ENCODE measurements around the gene FBN1. TPM values are rescaled to one million over a fixed set of nuclear protein-coding genes. Genes with fewer than 3 reads are reported as not detected.

The FBN1 gene
- total RNA-seq, 4 donors from 2014 or later, result 3.9 to 87.0 (median 23.4) TPM

DNA sequence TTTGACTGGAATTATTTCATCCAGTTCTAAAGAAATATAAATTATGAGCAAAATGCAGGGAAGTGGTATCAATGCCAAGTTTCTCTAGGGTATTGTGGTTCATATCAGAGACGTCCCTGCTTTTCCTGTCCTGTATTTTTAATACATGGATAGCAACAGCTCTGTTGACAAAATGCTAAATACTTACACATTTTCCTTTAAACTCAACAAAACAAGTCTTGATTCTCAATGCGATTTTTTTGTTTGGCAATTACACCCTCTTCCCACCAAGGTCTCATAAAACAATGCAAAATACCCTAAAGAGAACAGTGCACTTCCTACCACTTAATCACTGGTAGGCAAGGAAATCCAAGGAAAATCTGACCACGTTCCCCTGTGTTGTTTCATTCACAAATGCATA is 194.3 kb downstream of the FBN1 start:
- H3K4me3 ChIP-seq, result no peak overlapping the region
- no peaks in the 10 kb centered on the region for H3K27me3 ChIP-seq
- peaks cover 0 to 70% (median 0%) of the 10 kb centered on the region in 3 donors for H3K36me3 ChIP-seq
- intact Hi-C loops (cut with DNase I), result no loop called here
- 32 to 62% methylated on average over 3 of the region's 3 CpGs for WGBS, 2 donors
- TF ChIP-seq POLR2A (IDR thresholded peaks at IDR 0.05), result no peak
- TF ChIP-seq, protein P1, sequence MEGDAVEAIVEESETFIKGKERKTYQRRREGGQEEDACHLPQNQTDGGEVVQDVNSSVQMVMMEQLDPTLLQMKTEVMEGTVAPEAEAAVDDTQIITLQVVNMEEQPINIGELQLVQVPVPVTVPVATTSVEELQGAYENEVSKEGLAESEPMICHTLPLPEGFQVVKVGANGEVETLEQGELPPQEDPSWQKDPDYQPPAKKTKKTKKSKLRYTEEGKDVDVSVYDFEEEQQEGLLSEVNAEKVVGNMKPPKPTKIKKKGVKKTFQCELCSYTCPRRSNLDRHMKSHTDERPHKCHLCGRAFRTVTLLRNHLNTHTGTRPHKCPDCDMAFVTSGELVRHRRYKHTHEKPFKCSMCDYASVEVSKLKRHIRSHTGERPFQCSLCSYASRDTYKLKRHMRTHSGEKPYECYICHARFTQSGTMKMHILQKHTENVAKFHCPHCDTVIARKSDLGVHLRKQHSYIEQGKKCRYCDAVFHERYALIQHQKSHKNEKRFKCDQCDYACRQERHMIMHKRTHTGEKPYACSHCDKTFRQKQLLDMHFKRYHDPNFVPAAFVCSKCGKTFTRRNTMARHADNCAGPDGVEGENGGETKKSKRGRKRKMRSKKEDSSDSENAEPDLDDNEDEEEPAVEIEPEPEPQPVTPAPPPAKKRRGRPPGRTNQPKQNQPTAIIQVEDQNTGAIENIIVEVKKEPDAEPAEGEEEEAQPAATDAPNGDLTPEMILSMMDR (IDR thresholded peaks at IDR 0.05), result no peak
- H3K27ac ChIP-seq, result peak overlapping the region in 1 of 4 donors; percentile 5
- no peaks in the 10 kb centered on the region for H3K9me3 ChIP-seq
- H3K4me1 ChIP-seq, result peaks cover 0 to 8% (median 0%) of the 10 kb centered on the region in 3 donors
- DNase-seq, result no peak

DNA sequence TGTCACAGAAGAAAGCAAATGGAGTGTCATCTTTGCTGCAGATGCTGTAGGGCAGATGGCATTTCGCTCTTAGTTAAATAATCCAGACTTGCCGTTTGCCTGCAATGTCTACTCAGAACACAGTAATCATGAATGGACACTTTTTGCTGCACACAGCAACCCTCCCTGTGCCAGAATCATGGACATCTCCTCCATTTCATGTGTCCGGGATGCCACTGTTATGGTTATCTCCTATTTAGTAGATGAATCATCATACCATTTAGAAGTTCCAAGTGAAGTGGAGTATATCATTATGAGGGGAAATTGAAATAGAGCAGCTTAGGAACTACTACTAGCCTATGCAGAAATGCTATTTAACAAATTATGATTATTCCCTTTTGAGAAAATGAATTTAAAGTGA is 195.8 kb downstream of the FBN1 start:
- no peaks in the 10 kb centered on the region for H3K9me3 ChIP-seq
- DNase-seq, result no peak
- peaks cover 0 to 57% (median 0%) of the 10 kb centered on the region in 3 donors for H3K36me3 ChIP-seq
- intact Hi-C loops (cut with DNase I), result no loop called here
- WGBS, 2 donors, result 77 to 93% methylated on average over 3 of the region's 3 CpGs
- H3K27ac ChIP-seq, result no peak overlapping the region
- H3K4me1 ChIP-seq, result peaks cover 0 to 8% (median 0%) of the 10 kb centered on the region in 3 donors
- H3K27me3 ChIP-seq, result no peaks in the 10 kb centered on the region
- TF ChIP-seq, protein P1 (IDR thresholded peaks at IDR 0.05), result no peak
- no peak for TF ChIP-seq POLR2A (IDR thresholded peaks at IDR 0.05)
- no peak overlapping the region for H3K4me3 ChIP-seq

DNA sequence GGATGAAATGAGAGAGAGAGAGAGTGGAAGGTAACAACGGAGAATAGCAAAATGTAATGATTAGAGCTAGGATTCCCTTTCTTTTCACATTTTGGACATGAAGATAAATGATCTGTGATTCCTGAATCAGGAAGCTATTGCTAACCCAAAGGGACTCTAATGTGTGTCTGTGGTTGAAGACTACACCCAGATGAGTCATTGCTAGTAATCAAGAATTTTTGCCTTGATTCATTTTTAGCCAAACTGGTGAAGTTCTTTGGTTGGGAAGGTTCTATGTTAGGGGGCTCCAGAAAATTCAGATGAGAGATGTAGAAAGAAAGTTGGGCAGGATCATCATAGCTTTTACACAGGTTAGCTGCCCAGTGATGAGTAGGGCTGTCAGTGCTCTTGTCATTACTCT is 197.9 kb downstream of the FBN1 start:
- intact Hi-C loops (cut with DNase I), result no loop called here
- WGBS, 2 donors, result 20 to 69% methylated on average over 1 of the region's 1 CpG
- Histone ChIP-seq H3K27ac (no peak overlapping the region), H3K4me3 (no peak overlapping the region), H3K9me3 (no peaks in the 10 kb centered on the region), H3K36me3 (peaks cover 0 to 71% (median 0%) of the 10 kb centered on the region in 3 donors), H3K27me3 (no peaks in the 10 kb centered on the region), H3K4me1 (peaks cover 0 to 8% (median 0%) of the 10 kb centered on the region in 3 donors)
- no peak for DNase-seq
- TF ChIP-seq POLR2A (IDR thresholded peaks at IDR 0.05), result no peak
- TF ChIP-seq, protein P1 (IDR thresholded peaks at IDR 0.05), result no peak

DNA sequence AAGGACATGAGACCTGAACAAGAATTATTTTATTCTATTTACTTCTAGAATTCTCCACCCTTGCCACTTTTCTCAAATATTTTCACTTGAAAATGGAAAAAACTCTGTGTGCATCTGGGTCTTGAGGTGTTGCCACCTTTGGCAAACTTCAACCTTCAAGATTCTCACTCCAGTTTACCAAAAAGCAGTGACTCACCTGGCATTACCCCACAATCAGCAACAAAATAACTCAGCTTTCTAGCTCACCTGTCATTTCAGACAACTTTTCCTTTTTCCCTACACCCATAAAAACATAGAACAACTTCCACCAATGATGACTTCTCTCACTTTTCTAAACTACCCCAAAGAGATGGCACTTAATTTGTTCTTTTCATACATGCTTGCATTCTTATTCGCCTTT is 198.5 kb downstream of the FBN1 start:
- DNase-seq, result no peak
- intact Hi-C loops (cut with DNase I), result no loop called here
- Histone ChIP-seq H3K36me3 (peaks cover 0 to 71% (median 0%) of the 10 kb centered on the region in 3 donors), H3K4me3 (no peak overlapping the region), H3K27me3 (no peaks in the 10 kb centered on the region), H3K9me3 (no peaks in the 10 kb centered on the region), H3K27ac (no peak overlapping the region), H3K4me1 (peaks cover 0 to 8% (median 0%) of the 10 kb centered on the region in 3 donors)
- 78 to 86% methylated on average over 1 of the region's 1 CpG for WGBS, 2 donors
- TF ChIP-seq, protein P1 (IDR thresholded peaks at IDR 0.05), result no peak
- no peak for TF ChIP-seq POLR2A (IDR thresholded peaks at IDR 0.05)

DNA sequence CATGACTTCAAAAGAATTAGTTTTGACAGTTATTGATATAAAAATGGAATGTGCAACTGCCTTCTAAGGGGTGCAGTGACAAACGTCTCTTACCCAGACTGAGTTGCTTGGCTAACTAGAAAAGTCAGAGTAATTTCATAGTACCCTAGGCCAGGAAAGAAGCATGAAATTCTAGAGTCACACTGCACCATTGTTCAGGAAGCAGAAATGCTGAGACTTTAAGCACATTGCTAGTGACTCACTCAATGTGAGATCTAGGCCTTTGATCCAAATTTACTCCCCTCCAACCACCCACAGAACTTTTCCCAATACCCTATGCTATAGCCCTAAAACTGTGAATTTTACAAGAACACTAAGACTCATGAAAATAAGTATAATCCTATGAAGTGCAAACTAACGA is 203.5 kb downstream of the FBN1 start:
- intact Hi-C loops (cut with DNase I), result no loop called here
- no peak for TF ChIP-seq POLR2A (IDR thresholded peaks at IDR 0.05)
- Histone ChIP-seq H3K27me3 (no peaks in the 10 kb centered on the region), H3K36me3 (peaks cover 0 to 61% (median 0%) of the 10 kb centered on the region in 3 donors), H3K4me3 (no peak overlapping the region), H3K27ac (no peak overlapping the region), H3K4me1 (peaks cover 0 to 8% (median 0%) of the 10 kb centered on the region in 3 donors), H3K9me3 (no peaks in the 10 kb centered on the region)
- DNase-seq, result no peak
- WGBS, 2 donors, result 70 to 77% methylated on average over 2 of the region's 2 CpGs

DNA sequence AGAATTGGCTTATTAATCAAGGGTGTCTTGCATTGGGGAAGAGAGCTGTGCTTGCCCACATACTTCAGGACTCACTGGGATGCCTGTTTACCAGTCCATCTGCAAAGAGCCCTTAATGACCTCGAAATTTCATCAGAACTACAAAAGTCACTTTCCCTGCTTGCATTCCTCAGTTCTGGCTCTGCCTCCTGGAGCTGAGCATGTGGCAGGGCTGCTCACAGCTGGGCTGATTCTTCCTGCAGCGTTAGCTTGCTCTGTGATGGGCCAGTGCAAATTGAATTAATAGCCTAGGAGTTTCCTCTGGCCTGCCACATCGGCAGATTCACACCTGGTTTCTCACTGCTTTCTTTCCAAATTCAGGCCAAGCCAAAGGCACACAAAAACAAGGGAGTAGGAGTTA is 205.4 kb downstream of the FBN1 start:
- Histone ChIP-seq H3K4me3 (no peak overlapping the region), H3K27me3 (no peaks in the 10 kb centered on the region), H3K9me3 (no peaks in the 10 kb centered on the region), H3K36me3 (peaks cover 0 to 69% (median 0%) of the 10 kb centered on the region in 3 donors), H3K4me1 (peaks cover 0 to 8% (median 0%) of the 10 kb centered on the region in 3 donors), H3K27ac (peak overlapping the region in 2 of 4 donors; percentile 33 to 39)
- WGBS, 2 donors, result 41 to 50% methylated on average over 2 to 3 of the region's 3 CpGs
- DNase-seq, result no peak
- intact Hi-C loops (cut with DNase I), result no loop called here
- no peak for TF ChIP-seq POLR2A (IDR thresholded peaks at IDR 0.05)
- TF ChIP-seq, protein P1 (IDR thresholded peaks at IDR 0.05), result no peak

Measured in esophagus squamous epithelium (tissue), 5 donors.